LHCN-M2 (cell line): ENCODE data around the gene PRRC2B. TPM values are rescaled to one million over a fixed set of nuclear protein-coding genes. Genes with fewer than 3 reads are reported as not detected.
"Not testable (repeated sequence)": the region's sequence is repeated elsewhere in the genome, so short reads cannot be mapped to it uniquely, and the experiment has no call there.

Experiments
- DNase-seq: peaks from one replicate; pipeline ENCODE4 v3.0.0-alpha.2; 2012; ENCODE audit warnings: low read depth
- total RNA-seq: library from RNA; depleted of rRNA; stranded (reverse); fragments of >200 nt; gene quantifications from 2 replicates; pipeline ENCODE4 v1.2.3, GENCODE V29; 2014; rRNA removed

PRRC2B gene
- total RNA-seq, 1 experiment from 2014 or later: 58.5 TPM

DNA sequence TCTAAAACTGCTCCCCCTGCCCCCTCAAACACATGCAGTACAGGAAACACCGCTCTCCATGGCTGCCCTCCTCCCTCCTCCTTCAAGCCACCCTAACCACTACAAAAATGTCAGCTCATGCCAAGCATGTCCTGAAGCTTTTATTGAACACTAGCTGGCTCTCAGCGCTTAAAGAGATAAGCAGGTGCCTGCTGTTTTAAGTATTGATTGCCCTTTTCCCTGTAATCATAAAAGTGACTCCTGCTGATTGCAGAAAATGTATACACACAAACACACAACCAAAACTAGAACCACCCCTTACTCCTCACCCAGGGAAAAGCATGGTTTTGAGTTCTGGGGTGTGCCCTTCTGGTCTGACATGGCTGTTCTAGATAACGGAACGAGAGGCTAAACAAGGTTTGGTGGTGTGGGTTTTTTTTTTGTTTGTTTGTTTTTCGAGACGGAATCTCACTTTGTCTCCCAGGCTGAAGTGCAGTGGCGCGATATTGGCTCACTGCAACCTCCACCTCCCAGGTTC is 140.9 kb downstream of the PRRC2B start:
- DNase-seq: no peak

DNA sequence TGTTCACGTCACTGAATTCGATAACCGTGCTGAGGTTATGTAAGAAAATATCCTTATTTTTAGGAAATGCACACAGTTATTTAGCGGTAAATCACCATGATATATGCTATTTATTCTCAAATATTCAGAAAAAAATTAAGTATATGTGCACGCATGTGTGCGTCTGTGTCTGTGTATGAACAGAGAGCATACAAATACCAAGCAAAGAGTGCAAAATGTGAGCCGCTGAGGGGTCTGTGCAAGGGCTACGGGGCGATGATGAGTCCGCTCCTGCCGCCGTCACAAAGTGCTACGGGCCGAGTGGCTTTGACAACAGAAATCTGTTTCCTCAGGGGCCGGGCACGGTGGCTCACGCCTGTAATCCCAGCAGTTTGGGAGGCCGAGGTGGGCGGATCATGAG is 144.1 kb downstream of the PRRC2B start:
- DNase-seq: no peak

DNA sequence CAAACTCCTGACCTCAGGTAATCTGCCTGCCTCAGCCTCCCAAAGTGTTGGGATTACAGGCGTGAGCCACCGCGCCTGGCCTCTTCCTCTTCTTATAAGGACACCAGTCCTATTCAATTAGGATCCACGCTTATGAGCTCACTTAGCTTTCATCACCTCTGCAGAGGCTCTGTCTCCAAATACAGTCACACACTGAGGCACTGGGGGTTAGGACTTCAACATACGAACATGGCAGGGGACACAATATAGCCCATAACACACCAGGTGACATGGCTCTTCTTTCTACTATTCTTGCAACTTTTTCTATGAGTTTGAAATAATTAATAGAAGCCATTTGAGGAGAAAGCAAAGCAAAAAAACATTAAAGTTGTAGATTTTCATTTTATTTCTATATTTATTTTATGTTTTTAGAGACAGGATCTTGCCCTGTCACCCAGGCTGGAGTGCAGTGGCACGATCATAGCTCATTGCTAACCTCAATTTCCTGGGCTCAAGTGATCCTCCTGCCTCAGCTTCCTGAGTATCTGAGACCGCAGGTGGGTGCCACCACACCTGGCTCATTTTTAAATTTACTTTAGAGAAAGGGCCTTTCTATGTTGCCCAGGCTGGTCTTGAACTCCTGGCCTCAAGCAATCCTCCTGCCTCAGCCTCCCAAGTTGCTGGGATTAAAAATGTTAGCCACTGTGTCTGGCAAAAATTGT is 145.5 kb downstream of the PRRC2B start:
- DNase-seq: no peak

DNA sequence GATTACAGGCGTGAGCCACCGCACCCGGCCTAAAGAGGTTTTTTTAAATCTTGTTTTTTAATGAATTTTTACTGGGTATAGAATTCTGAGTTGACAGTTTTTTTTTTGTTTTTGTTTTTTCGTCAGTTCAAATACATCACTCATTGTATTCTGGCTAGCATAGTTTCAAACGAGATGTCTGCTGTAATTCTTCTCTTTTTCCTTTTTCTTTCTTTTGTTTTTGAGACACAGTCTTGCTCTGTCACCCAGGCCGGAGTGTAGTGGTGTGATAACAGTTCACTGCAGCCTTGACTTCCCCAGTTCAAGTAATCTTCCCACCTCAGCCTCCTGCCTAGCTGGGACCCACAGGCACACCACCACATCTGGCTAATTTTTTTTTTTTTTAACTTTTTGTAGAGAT is 149.3 kb downstream of the PRRC2B start:
- DNase-seq: no peak

DNA sequence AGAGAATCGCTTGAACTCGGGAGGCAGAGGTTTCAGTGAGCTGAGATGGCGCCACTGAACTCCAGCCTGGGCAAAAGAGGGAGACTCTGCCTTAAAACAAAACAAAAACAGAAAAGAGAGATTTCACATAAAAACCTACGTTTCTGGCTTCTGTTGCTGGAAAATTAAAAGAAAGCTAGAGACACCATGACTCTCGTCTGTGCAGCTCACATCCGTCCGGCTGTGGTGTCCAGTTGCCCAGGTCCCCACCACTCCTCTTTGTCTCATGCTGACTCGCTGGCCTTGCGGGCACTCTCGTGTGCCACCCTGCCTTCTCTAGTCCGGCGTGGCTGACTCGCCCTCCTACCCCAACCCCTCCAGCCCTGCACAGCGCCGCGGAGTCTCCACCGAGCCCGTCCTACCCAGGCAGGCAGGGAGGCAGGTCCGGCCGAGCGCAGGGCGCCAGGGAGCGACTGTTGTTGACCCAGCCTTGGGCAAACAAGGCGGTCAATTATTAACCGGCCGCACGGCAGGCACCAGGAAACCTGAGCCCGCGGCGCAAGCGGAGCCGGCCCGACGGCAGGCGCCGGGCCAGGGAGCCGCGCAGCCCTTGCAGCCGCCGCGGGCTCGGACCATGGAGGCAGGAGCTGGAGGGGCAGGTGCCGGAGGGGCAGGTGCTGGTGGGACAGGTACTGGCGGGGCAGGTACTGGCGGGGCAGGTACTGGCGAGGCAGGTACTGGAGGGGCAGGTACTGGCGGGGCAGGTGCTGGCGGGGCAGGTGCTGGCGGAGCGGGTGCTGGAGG is 151.3 kb downstream of the PRRC2B start, which contains the start of gene PRRT1B:
PRRT1B (plus strand) TSS at position 521 of the 783 bp plus-strand sequence; CDS start at position 614, 93 bp downstream.
- DNase-seq: no peak

DNA sequence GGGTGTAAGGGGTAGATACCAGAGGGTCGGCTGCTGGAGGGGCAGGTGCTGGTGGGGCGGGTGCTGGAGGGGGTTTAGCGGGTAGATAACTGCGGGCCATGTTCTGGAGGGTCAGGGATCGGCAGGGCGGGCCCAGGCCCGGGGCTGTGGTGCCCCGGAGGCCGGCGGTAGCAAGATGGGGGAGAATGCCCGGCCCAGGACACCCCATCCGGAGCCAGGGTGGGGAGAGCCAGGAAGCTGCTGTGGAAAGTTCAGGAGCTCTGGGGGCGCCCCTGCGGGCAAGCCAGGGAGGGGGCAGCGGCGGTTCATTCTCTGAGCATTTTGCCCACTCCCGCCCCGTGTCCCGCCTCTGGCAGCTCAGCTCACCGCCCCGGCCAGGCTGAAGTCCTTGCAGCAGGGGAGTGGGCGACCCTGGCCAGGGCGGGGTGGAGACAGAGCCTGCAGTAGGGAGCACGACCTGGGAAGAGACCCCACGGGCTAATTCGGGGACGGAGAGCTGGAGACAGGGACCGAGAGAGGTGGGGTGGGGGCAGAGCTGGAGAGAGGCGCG is 152.0 kb downstream of the PRRC2B start:
- no peak for DNase-seq

DNA sequence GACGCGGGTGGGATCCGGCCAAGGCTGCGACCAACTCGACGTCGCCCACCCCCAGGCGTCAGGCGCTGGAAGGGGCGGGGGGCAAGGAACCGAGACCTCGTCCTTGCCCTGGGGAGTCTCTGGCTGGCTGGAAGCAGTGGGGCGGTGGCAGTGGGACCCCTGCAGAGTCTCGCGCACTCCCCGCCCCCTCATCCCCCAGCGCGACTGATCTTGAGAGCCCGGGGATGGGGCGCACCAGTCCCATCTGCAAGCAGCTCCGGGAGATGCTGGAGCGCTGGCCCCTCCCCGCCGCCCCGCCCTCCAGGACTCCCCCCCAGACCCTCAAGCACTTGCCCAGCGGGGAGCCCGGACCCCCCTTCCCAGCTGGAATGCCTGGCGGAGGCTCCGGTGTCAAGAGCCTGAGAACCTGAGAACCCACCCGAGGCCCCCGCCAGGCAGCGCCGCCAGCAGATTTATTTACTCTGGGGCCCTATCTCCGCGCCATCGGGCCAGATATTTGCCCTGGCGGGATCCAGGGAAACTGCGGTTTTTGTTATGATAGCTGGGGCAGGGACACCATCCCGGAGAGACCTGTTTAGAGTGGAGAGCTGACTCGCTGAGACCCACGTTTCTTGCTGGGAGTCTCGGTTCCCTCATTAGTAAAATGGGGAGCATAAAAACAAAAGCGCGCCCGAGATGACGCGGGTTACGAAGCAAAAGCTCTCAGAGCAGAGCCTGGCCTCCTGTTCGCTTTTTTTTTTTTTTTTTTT is 152.6 kb downstream of the PRRC2B start:
- no peak for DNase-seq

DNA sequence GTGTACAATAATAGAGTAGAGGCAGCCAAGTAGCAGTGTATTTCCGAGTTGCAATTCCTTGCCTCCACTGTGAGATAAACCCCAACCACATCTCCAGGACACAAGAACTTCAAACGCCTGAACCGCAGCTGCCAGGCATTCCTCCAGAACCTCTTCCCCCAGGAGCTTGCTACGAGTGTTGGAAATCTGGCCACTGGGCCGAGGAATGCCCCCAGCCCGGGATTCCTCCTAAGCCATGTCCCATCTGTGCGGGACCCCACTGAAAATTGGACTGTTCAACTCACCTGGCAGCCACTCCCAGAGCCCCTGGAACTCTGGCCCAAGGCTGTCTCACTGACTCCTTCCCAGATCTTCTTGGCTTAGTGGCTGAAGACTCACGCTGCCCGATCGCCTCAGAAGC is 155.3 kb downstream of the PRRC2B start:
- DNase-seq: not testable (repeated sequence)

Other genes starting within 250 kb of the PRRC2B start
- 0.58 and 1.7 TPM in 2 replicates for gene FAM78A, start 117.6 kb upstream of the PRRC2B start, total RNA-seq
- gene PLPP7, start 104.4 kb upstream of the PRRC2B start, total RNA-seq: 19.9 and 22.4 TPM in 2 replicates
- gene POMT1, start 108.8 kb downstream of the PRRC2B start, total RNA-seq: 27.8 and 31.1 TPM in 2 replicates
- gene UCK1, start 137.2 kb downstream of the PRRC2B start, total RNA-seq: 44.1 and 54.4 TPM in 2 replicates
- gene PRRT1B, start 151.4 kb downstream of the PRRC2B start, total RNA-seq: not detected in 2 replicates